ENCODE measurements around the gene CPLX1. TPM values are rescaled to one million over a fixed set of nuclear protein-coding genes. Genes with fewer than 3 reads are reported as not detected.

CPLX1 gene
- total RNA-seq, 1 donor, result not detected

- DNase-seq (ENCODE audit: low read depth), result peak; percentile 61
- no peak overlapping the region for H3K4me3 ChIP-seq (ENCODE audit: low read depth, low read length)
- no peak for TF ChIP-seq CTCF (IDR thresholded peaks at IDR 0.05; ENCODE audit: insufficient read depth, low read depth, low read length)
Measured at GRCh38 chr4:766152-766515, 59.8 kb downstream of the CPLX1 start.

- no peak for DNase-seq (ENCODE audit: low read depth)
- no peak overlapping the region for H3K4me3 ChIP-seq (ENCODE audit: low read depth, low read length)
- TF ChIP-seq CTCF (IDR thresholded peaks at IDR 0.05; ENCODE audit: insufficient read depth, low read depth, low read length), result no peak
Measured at GRCh38 chr4:764405-765169, 61.3 kb downstream of the CPLX1 start.

GRCh38 chr4:763922-764321 lies 62.0 kb downstream of the CPLX1 start:
- H3K4me3 ChIP-seq (ENCODE audit: low read depth, low read length), result no peak overlapping the region
- DNase-seq (ENCODE audit: low read depth), result no peak
- no peak for TF ChIP-seq CTCF (IDR thresholded peaks at IDR 0.05; ENCODE audit: insufficient read depth, low read depth, low read length)

GRCh38 chr4:763191-763810 lies 62.6 kb downstream of the CPLX1 start:
- no peak for TF ChIP-seq CTCF (IDR thresholded peaks at IDR 0.05; ENCODE audit: insufficient read depth, low read depth, low read length)
- no peak overlapping the region for H3K4me3 ChIP-seq (ENCODE audit: low read depth, low read length)
- no peak for DNase-seq (ENCODE audit: low read depth)

- H3K4me3 ChIP-seq (ENCODE audit: low read depth, low read length), result no peak overlapping the region
- TF ChIP-seq CTCF (IDR thresholded peaks at IDR 0.05; ENCODE audit: insufficient read depth, low read depth, low read length), result peak; percentile 36
- no peak for DNase-seq (ENCODE audit: low read depth)
Measured at GRCh38 chr4:762211-763190, 63.4 kb downstream of the CPLX1 start.

- DNase-seq (ENCODE audit: low read depth), result no peak
- H3K4me3 ChIP-seq (ENCODE audit: low read depth, low read length), result no peak overlapping the region
- TF ChIP-seq CTCF (IDR thresholded peaks at IDR 0.05; ENCODE audit: insufficient read depth, low read depth, low read length), result no peak
Measured at GRCh38 chr4:761739-762138, 64.2 kb downstream of the CPLX1 start.
